ENCODE data around the gene MLN. TPM values are rescaled to one million over a fixed set of nuclear protein-coding genes. Genes with fewer than 3 reads are reported as not detected.
"Not testable (repeated sequence)": the region's sequence is repeated elsewhere in the genome, so short reads cannot be mapped to it uniquely, and the experiment has no call there.

The MLN gene
- total and polyA plus RNA-seq, 2 donors (not counting 1 experiment from before 2014, with no cell fraction given): not detected

- CTCF ChIA-PET; ATAC-seq (ENCODE audit: low read depth); H4K20me1 ChIP-seq (ENCODE audit: control insufficient read depth, insufficient read depth, low read length, poor library complexity, severe bottlenecking); DNase-seq; intact Hi-C loops (cut with micrococcal nuclease); H3K4me2 ChIP-seq (replicated peaks; ENCODE audit: low read depth, low read length, poor library complexity, severe bottlenecking); H3K79me2 ChIP-seq (ENCODE audit: control insufficient read depth, insufficient read depth, low read length); H3K4me1 ChIP-seq (ENCODE audit: control insufficient read depth in 2 of 2, insufficient read depth in 2 of 2, low read length in 2 of 2); H3K27ac Mint-ChIP-seq; H3K9me3 Mint-ChIP-seq (ENCODE audit: insufficient read depth); H2AFZ ChIP-seq (ENCODE audit: insufficient read depth, low read depth, low read length, poor library complexity, severe bottlenecking); H3K4me1 Mint-ChIP-seq; H3K4me3 Mint-ChIP-seq; H3K4me3 ChIP-seq (ENCODE audit: control extremely low read depth in 1 of 5, extremely low read depth in 1 of 5, insufficient read depth in 1 of 5, low read depth in 2 of 5, low read length in 4 of 5); H3K27me3 ChIP-seq (replicated peaks in 1 of 4; ENCODE audit: control extremely low read depth in 1 of 4, control insufficient read depth in 3 of 4, insufficient read depth in 4 of 4, low read length in 3 of 4); H3K36me3 ChIP-seq (replicated peaks in 1 of 2; ENCODE audit: control extremely low read depth in 1 of 2, control insufficient read depth in 1 of 2, extremely low read depth in 1 of 2, insufficient read depth in 2 of 2, low read length in 1 of 2); POLR2A ChIA-PET; H3K27ac ChIP-seq (ENCODE audit: low read length in 2 of 2); H3K9ac ChIP-seq (ENCODE audit: low read length): not testable (repeated sequence)
- H3K9me3 ChIP-seq (ENCODE audit: control extremely low read depth in 1 of 3, control insufficient read depth in 2 of 3, insufficient read depth in 1 of 3, low read length in 2 of 3): peaks cover 0 to 13% (median 0%) of the 10 kb centered on the region in 3 donors
- 90% methylated on average over 3 of the region's 5 CpGs for WGBS (ENCODE audit: insufficient coverage)
- peaks cover 21% of the 10 kb centered on the region for H3K27me3 Mint-ChIP-seq
Measured at GRCh38 chr6:33831725-33832124, 27.9 kb upstream of the MLN start.

- peaks cover 0 to 4% (median 0%) of the 10 kb centered on the region in 4 experiments for H3K27me3 ChIP-seq (replicated peaks in 1 of 4; ENCODE audit: control extremely low read depth in 1 of 4, control insufficient read depth in 3 of 4, insufficient read depth in 4 of 4, low read length in 3 of 4)
- no peak for TF ChIP-seq CTCF (IDR thresholded peaks at IDR 0.05)
- TF ChIP-seq EZH2 (IDR thresholded peaks at IDR 0.05; ENCODE audit: borderline replicate concordance, insufficient read depth, low read depth, low read length, poor library complexity, severe bottlenecking): no peak
- WGBS (ENCODE audit: insufficient coverage): 82% methylated on average over 20 of the region's 21 CpGs
- no peak overlapping the region for H3K27ac ChIP-seq (ENCODE audit: low read length in 2 of 2)
- H3K27me3 Mint-ChIP-seq: peaks cover 21% of the 10 kb centered on the region
- CTCF ChIA-PET: no interaction called here
- no peak overlapping the region for H3K9ac ChIP-seq (ENCODE audit: low read length)
- POLR2A ChIA-PET: no interaction called here
- no peaks in the 10 kb centered on the region for H3K4me1 ChIP-seq (ENCODE audit: control insufficient read depth in 2 of 2, insufficient read depth in 2 of 2, low read length in 2 of 2)
- H3K4me2 ChIP-seq (replicated peaks; ENCODE audit: low read depth, low read length, poor library complexity, severe bottlenecking): no peak overlapping the region
- no peaks in the 10 kb centered on the region for H4K20me1 ChIP-seq (ENCODE audit: control insufficient read depth, insufficient read depth, low read length, poor library complexity, severe bottlenecking)
- H3K4me1 Mint-ChIP-seq: no peaks in the 10 kb centered on the region
- DNase-seq (no peak), ATAC-seq (ENCODE audit: low read depth) (no peak)
- H2AFZ ChIP-seq (ENCODE audit: insufficient read depth, low read depth, low read length, poor library complexity, severe bottlenecking): no peak overlapping the region
- H3K27ac Mint-ChIP-seq: no peak overlapping the region
- H3K36me3 ChIP-seq (replicated peaks in 1 of 2; ENCODE audit: control extremely low read depth in 1 of 2, control insufficient read depth in 1 of 2, extremely low read depth in 1 of 2, insufficient read depth in 2 of 2, low read length in 1 of 2): no peaks in the 10 kb centered on the region
- no peak overlapping the region for H3K4me3 ChIP-seq (ENCODE audit: control extremely low read depth in 1 of 5, extremely low read depth in 1 of 5, insufficient read depth in 1 of 5, low read depth in 2 of 5, low read length in 4 of 5)
- H3K9me3 Mint-ChIP-seq (ENCODE audit: insufficient read depth): no peaks in the 10 kb centered on the region
- H3K9me3 ChIP-seq (ENCODE audit: control extremely low read depth in 1 of 3, control insufficient read depth in 2 of 3, insufficient read depth in 1 of 3, low read length in 2 of 3): peaks cover 0 to 13% (median 0%) of the 10 kb centered on the region in 3 donors
- intact Hi-C loops (cut with micrococcal nuclease): no loop called here
- no peak overlapping the region for H3K4me3 Mint-ChIP-seq
- H3K79me2 ChIP-seq (ENCODE audit: control insufficient read depth, insufficient read depth, low read length): no peaks in the 10 kb centered on the region
Measured at GRCh38 chr6:33830635-33831240, 26.9 kb upstream of the MLN start.

All from B cell (primary cell).